ENCODE data around the gene UBALD2. TPM values are rescaled to one million over a fixed set of nuclear protein-coding genes. Genes with fewer than 3 reads are reported as not detected.

The UBALD2 gene
- total RNA-seq, 2 donors from 2014 or later: 8.4 to 9.7 TPM

- Histone ChIP-seq H3K4me3 (peak overlapping the region; percentile 13 to 35), H3K9me3 (no peaks in the 10 kb centered on the region), H3K4me1 (peaks cover 0 to 73% of the 10 kb centered on the region in 2 donors), H3K27ac (peak overlapping the region; percentile 58 to 65), H3K27me3 (no peaks in the 10 kb centered on the region), H3K36me3 (peaks cover 8% of the 10 kb centered on the region)
- no peak for TF ChIP-seq CTCF (IDR thresholded peaks at IDR 0.05)
- DNase-seq (ENCODE audit: low spot score): no peak
These were observed 6.8 kb downstream of the UBALD2 start for GRCh38 chr17:76271669-76272540.

- DNase-seq (ENCODE audit: low spot score): no peak
- H3K4me1 ChIP-seq: peaks cover 0 to 65% of the 10 kb centered on the region in 2 donors
These were observed 7.6 kb downstream of the UBALD2 start for GRCh38 chr17:76272541-76273444.

GRCh38 chr17:76273445-76274111, 8.4 kb downstream of the UBALD2 start:
- H3K36me3 ChIP-seq: peaks cover 8% of the 10 kb centered on the region
- TF ChIP-seq CTCF (IDR thresholded peaks at IDR 0.05): no peak
- no peak overlapping the region for H3K4me3 ChIP-seq
- H3K9me3 ChIP-seq: no peaks in the 10 kb centered on the region
- no peak for DNase-seq (ENCODE audit: low spot score)
- H3K4me1 ChIP-seq: peaks cover 0 to 57% of the 10 kb centered on the region in 2 donors
- no peak overlapping the region for H3K27ac ChIP-seq
- H3K27me3 ChIP-seq: no peaks in the 10 kb centered on the region

More at GRCh38 chr17:76272541-76273444, 7.6 kb downstream of the UBALD2 start:
- Histone ChIP-seq H3K9me3 (no peaks in the 10 kb centered on the region), H3K36me3 (peaks cover 8% of the 10 kb centered on the region), H3K27ac (peak overlapping the region; percentile 58 to 65), H3K27me3 (no peaks in the 10 kb centered on the region), H3K4me3 (peak overlapping the region in 1 of 2 donors; percentile 35)
- no peak for TF ChIP-seq CTCF (IDR thresholded peaks at IDR 0.05)

GRCh38 chr17:76274112-76274956, 9.2 kb downstream of the UBALD2 start:
- TF ChIP-seq CTCF (IDR thresholded peaks at IDR 0.05): no peak
- Histone ChIP-seq H3K36me3 (peaks cover 8% of the 10 kb centered on the region), H3K4me1 (peaks cover 0 to 53% of the 10 kb centered on the region in 2 donors), H3K9me3 (no peaks in the 10 kb centered on the region), H3K4me3 (no peak overlapping the region), H3K27me3 (no peaks in the 10 kb centered on the region), H3K27ac (no peak overlapping the region)
- no peak for DNase-seq (ENCODE audit: low spot score)
